ENCODE data around the gene CT45A5.
"Not testable (repeated sequence)": the region's sequence is repeated elsewhere in the genome, so short reads cannot be mapped to it uniquely, and the experiment has no call there.

CT45A5 gene, protein sequence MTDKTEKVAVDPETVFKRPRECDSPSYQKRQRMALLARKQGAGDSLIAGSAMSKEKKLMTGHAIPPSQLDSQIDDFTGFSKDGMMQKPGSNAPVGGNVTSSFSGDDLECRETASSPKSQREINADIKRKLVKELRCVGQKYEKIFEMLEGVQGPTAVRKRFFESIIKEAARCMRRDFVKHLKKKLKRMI

DNA sequence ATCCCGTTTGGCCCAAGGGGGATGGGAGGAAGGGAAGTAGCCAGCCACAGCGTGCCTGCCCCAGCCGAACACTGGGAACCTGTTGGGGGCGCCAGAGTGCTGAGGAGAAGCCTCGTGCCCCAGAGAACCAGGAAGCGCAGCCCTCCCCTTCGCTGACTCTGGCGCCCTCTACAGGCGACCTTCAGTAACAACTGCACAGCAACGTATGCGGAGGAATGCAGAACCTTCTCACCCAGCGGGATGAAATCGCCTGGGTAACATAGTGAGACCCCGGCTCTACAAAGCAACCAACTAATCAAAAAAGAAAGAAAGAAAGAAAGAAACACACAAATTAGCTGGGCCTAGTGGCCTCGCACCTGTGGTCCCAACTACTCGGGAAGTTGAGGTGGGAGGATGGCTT lies at the start of gene CT45A5:
TSS of gene CT45A5 (minus strand) at position 101 of the 400 bp plus-strand sequence. CDS start 3,774 bp downstream, outside the sequence.
- not testable (repeated sequence) for DNase-seq (ENCODE audit: low spot score)

DNA sequence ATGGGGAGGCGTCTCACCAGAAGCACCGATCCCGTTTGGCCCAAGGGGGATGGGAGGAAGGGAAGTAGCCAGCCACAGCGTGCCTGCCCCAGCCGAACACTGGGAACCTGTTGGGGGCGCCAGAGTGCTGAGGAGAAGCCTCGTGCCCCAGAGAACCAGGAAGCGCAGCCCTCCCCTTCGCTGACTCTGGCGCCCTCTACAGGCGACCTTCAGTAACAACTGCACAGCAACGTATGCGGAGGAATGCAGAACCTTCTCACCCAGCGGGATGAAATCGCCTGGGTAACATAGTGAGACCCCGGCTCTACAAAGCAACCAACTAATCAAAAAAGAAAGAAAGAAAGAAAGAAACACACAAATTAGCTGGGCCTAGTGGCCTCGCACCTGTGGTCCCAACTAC lies 34.6 kb upstream of the CT45A5 start, which contains the start of gene CT45A2:
TSS of gene CT45A2 (minus strand) at position 101 of the 400 bp plus-strand sequence. CDS start 3,747 bp downstream, outside the sequence.
- not testable (repeated sequence) for DNase-seq (ENCODE audit: low spot score)

DNA sequence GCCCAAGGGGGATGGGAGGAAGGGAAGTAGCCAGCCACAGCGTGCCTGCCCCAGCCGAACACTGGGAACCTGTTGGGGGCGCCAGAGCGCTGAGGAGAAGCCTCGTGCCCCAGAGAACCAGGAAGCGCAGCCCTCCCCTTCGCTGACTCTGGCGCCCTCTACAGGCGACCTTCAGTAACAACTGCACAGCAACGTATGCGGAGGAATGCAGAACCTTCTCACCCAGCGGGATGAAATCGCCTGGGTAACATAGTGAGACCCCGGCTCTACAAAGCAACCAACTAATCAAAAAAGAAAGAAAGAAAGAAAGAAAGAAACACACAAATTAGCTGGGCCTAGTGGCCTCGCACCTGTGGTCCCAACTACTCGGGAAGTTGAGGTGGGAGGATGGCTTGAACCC lies 17.4 kb upstream of the CT45A5 start, which contains the start of gene CT45A6:
TSS of gene CT45A6 (minus strand) at position 101 of the 400 bp plus-strand sequence. CDS start 3,794 bp downstream, outside the sequence.
- not testable (repeated sequence) for DNase-seq (ENCODE audit: low spot score)

DNA sequence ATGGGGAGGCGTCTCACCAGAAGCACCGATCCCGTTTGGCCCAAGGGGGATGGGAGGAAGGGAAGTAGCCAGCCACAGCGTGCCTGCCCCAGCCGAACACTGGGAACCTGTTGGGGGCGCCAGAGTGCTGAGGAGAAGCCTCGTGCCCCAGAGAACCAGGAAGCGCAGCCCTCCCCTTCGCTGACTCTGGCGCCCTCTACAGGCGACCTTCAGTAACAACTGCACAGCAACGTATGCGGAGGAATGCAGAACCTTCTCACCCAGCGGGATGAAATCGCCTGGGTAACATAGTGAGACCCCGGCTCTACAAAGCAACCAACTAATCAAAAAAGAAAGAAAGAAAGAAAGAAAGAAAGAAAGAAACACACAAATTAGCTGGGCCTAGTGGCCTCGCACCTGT lies 17.2 kb downstream of the CT45A5 start, which contains the start of gene CT45A3:
TSS of gene CT45A3 (minus strand) at position 101 of the 400 bp plus-strand sequence. CDS start 3,747 bp downstream, outside the sequence.
- DNase-seq (ENCODE audit: low spot score): not testable (repeated sequence)

DNA sequence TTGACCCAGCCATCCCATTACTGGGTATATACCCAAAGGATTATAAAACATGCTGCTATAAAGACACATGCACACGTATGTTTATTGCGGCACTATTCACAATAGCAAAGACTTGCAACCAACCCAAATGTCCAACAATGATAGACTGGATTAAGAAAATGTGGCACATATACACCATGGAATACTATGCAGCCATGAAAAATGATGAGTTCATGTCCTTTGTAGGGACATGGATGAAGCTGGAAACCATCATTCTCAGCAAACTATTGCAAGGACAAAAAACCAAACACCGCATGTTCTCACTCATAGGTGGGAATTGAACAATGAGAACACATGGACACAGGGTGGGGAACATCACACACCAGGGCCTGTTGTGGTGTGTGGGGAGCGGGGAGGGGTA lies 40.6 kb downstream of the CT45A5 start:
- DNase-seq (ENCODE audit: low spot score): not testable (repeated sequence)

DNA sequence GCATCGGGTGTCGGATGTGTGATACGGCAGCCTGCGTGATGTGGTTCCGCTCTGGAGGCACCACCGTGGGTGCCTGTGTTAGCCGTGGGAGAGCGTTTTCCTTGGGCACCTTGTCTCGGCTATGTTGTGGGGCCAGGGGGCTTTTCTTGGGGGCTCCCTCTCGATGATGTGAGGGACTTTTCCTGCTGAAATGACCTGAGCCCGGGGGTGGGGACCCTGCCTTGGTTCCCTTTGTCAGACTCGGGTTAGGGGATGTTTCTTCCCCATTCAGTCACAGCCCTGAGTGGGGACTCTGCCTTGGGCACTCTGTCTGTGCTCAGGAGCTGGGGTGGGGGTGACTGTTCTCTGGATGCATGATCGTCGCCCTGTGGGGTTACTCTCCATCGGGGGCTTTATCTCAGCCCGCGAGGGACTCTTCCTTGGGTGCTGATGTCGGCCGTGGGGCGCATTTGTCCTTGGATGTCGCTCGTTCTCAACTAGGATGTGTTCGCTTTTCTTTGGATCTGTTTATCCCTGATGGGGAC lies 44.0 kb downstream of the CT45A5 start:
- DNase-seq (ENCODE audit: low spot score): no peak

DNA sequence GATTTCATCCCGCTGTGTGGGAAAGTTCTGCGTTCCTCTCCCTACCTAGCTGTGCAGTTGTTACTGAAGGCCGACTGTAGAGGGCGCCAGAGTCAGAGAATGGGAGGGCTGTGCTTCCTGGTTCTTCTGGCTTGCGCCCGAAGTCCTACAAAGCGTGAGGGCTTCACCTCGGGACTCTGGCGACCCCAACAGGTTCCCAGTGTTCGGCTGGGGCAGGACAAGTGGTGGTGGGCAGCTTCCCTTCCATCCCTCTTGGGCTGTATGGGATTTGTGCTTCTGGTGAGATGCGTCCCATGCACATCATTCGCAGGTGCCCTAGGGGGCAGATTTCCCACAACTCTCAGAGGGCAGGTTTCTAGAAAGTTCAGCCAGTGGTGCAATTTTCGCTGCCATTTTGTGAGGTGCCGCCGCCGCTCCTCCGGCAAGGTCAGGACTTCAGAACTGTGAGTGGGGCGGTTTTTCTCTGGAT lies 44.6 kb downstream of the CT45A5 start:
- peak; percentile 47 for DNase-seq (ENCODE audit: low spot score)

DNA sequence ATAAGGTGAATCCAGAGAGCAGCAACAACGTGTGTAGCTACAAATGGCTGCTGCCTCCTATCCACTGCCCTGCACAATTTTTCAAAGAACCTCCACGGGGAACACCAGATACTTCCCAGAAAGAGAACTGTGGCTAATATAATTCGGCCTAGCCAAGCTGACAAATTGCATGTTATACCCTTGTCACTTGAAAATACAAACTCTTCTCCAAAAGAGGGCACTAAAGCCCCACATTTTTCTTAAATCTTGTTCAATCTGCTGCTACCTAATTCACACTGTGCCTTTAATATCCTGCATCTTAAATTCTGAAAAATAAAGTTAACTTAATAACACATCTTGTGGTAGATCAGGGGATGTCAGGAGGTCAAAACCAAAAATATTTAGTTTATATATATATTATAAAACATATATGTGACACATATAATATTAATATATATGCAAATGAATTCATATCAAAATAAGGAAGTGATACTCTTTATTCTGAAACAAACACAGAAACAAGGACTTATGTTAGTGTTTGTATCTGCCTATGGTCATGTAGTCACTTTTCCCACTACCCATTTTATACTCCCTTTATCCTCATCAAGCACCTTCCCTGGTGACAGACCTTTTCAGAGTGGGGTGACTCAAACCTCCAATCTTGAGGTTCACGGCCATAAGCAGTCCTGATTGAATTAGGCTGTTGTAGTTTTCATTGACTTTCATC lies 47.8 kb downstream of the CT45A5 start:
- DNase-seq (ENCODE audit: low spot score): no peak

DNA sequence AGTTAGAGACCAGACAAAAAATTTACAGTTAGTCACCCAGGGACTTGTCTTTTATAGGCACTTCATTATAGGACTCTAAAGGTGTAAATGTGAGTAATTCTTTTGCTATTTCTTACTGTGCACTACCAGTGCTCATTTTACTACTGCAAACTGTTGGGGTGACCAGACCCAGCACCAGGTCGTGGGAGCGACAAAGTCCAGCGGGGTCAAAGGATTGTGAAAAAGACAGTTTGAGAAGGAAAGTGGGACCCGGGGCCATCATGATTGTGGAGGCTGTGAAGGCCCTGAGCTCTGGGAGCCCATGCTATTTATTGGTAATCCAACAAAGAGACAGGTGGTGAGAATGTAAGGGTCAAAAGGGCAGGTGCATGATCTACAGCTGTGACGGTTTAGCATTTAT lies 50.6 kb downstream of the CT45A5 start:
- not testable (repeated sequence) for DNase-seq (ENCODE audit: low spot score)
